GM23338 (cell line): Measurements from ENCODE around the gene ALB. TPM values are rescaled to one million over a fixed set of nuclear protein-coding genes. Genes with fewer than 3 reads are reported as not detected.

ENCODE experiments used
- ATAC-seq: fragments of 200-7000 bp; cut with Tn5 transposase; 3 replicates; pipeline ENCODE4 v1.9.1; 2020
- DNase-seq: peaks from one replicate; pipeline ENCODE4 v3.0.0-alpha.2; 2015; ENCODE audit warnings: low spot score
- H2AFZ ChIP-seq: fragments of 200-600 bp; sonication (generic); 2 replicates; pipeline ENCODE4 v1.8.0; 2016; ENCODE audit warnings: antibody characterized with exemption, mild to moderate bottlenecking, moderate library complexity
- H3F3A ChIP-seq: fragments of 200-600 bp; sonication (generic); replicated peaks from 2 replicates; pipeline ENCODE4 v1.8.0; 2017; ENCODE audit warnings: antibody characterized with exemption, mixed run types, low read depth
- H3K27ac ChIP-seq: fragments of 200-600 bp; sonication (generic); 2 replicates; pipeline ENCODE4 v1.6.1; 2016; ENCODE audit warnings: low read depth
- H3K27me3 ChIP-seq: fragments of 200-600 bp; sonication (generic); 2 replicates; pipeline ENCODE4 v1.8.0; 2016; ENCODE audit warnings: mild to moderate bottlenecking, mixed run types, moderate library complexity; ENCODE audit not compliant: insufficient read depth
- H3K36me3 ChIP-seq: fragments of 200-600 bp; sonication (generic); 2 replicates; pipeline ENCODE4 v1.8.0; 2016; ENCODE audit warnings: mild to moderate bottlenecking; ENCODE audit not compliant: insufficient read depth
- H3K4me1 ChIP-seq: fragments of 200-600 bp; sonication (generic); 2 replicates; pipeline ENCODE4 v1.8.0; 2016; ENCODE audit warnings: mild to moderate bottlenecking, moderate library complexity; ENCODE audit not compliant: insufficient read depth
- H3K4me2 ChIP-seq: fragments of 200-600 bp; sonication (generic); 2 replicates; pipeline ENCODE4 v1.7.1; 2017; ENCODE audit warnings: mixed run types
- H3K4me3 ChIP-seq: fragments of 200-600 bp; sonication (generic); 2 replicates; pipeline ENCODE4 v1.6.1; 2016; ENCODE audit warnings: mixed run types
- H3K79me2 ChIP-seq: fragments of 200-600 bp; sonication (generic); replicated peaks from 2 replicates; pipeline ENCODE4 v1.8.0; 2017; ENCODE audit warnings: mild to moderate bottlenecking; ENCODE audit not compliant: insufficient read depth
- H3K9me2 ChIP-seq: fragments of 200-600 bp; sonication (generic); 2 replicates; pipeline ENCODE4 v1.8.0; 2017; ENCODE audit not compliant: insufficient read depth
- H4K20me1 ChIP-seq: fragments of 200-600 bp; sonication (generic); replicated peaks from 2 replicates; pipeline ENCODE4 v1.8.0; 2017; ENCODE audit warnings: mild to moderate bottlenecking; ENCODE audit not compliant: insufficient read depth
- H3K27ac Mint-ChIP-seq: 2 replicates; pipeline ENCODE4 v1.8.0; 2020; ENCODE audit warnings: inconsistent platforms, mild to moderate bottlenecking, moderate library complexity, mixed read lengths
- H3K27me3 Mint-ChIP-seq: 3 replicates; pipeline ENCODE4 v1.8.0; 2022; ENCODE audit warnings: low read depth, mild to moderate bottlenecking, moderate library complexity, mixed read lengths, inconsistent platforms; ENCODE audit not compliant: insufficient read depth, poor library complexity
- H3K36me3 Mint-ChIP-seq: 3 replicates; pipeline ENCODE4 v1.8.0; 2021; ENCODE audit warnings: low read depth, mild to moderate bottlenecking, inconsistent platforms, moderate library complexity, mixed read lengths
- H3K4me1 Mint-ChIP-seq: 3 replicates; pipeline ENCODE4 v1.8.0; 2020; ENCODE audit warnings: mild to moderate bottlenecking, inconsistent platforms, mixed read lengths
- H3K4me3 Mint-ChIP-seq: 3 replicates; pipeline ENCODE4 v1.8.0; 2021; ENCODE audit warnings: moderate library complexity, mild to moderate bottlenecking, inconsistent platforms, mixed read lengths
- H3K9me3 Mint-ChIP-seq: 3 replicates; pipeline ENCODE4 v1.8.0; 2020; ENCODE audit warnings: moderate library complexity, mild to moderate bottlenecking, inconsistent platforms, mixed read lengths
- CREB1 ChIP-seq: fragments of 250-450 bp; sonication (Bioruptor Pico); IDR thresholded peaks from 2 replicates; pipeline ENCODE4 v1.5.0; 2020; ENCODE audit warnings: low read depth, mild to moderate bottlenecking, moderate library complexity
- EZH2 ChIP-seq: fragments of 200-600 bp; sonication (generic); IDR thresholded peaks from one replicate; pipeline ENCODE4 v1.8.0; 2017; ENCODE audit warnings: antibody characterized with exemption, mild to moderate bottlenecking, low read depth; ENCODE audit not compliant: unreplicated experiment
- EZH2phosphoT487 ChIP-seq: fragments of 200-600 bp; sonication (generic); IDR thresholded peaks from one replicate; pipeline ENCODE4 v1.8.1; 2018; ENCODE audit warnings: antibody characterized with exemption; ENCODE audit not compliant: unreplicated experiment
- NANOG ChIP-seq: IDR thresholded peaks from 2 replicates; pipeline ENCODE4 v1.6.1; 2016; ENCODE audit warnings: antibody characterized with exemption, borderline replicate concordance
- POLR2AphosphoS5 ChIP-seq: IDR thresholded peaks from 2 replicates; pipeline ENCODE4 v1.6.1; 2016; ENCODE audit warnings: antibody characterized with exemption, low read depth
- STAT1 ChIP-seq: IDR thresholded peaks from one replicate; pipeline ENCODE4 v1.6.1; 2016; ENCODE audit warnings: antibody characterized with exemption; ENCODE audit not compliant: unreplicated experiment
- ZNF114 ChIP-seq: fragments of 250-450 bp; sonication (Bioruptor Pico); IDR thresholded peaks from 2 replicates; pipeline ENCODE4 v1.5.0; 2020; ENCODE audit warnings: mild to moderate bottlenecking, moderate library complexity
- ZNF331 ChIP-seq: fragments of 250-450 bp; sonication (Bioruptor Pico); IDR thresholded peaks from 2 replicates; pipeline ENCODE4 v1.5.0; 2020; ENCODE audit warnings: low read depth, mild to moderate bottlenecking, moderate library complexity
- polyA plus RNA-seq: library from polyadenylated mRNA; unstranded; fragments of >200 nt; fragmentation: Nextera tagmentation; extraction: Ambion mirVana; gene quantifications from 2 replicates; pipeline ENCODE4 v1.2.1, GENCODE V29; 2016
- total RNA-seq: library from RNA; depleted of rRNA; stranded (reverse); fragments of >200 nt; shearing (Covaris generic); gene quantifications from 2 replicates; pipeline ENCODE4 v1.2.3, GENCODE V29; 2014
- TF ChIP-seq, protein P1 (sequence below): fragments of 250-450 bp; sonication (Bioruptor Pico); IDR thresholded peaks from 2 replicates; pipeline ENCODE4 v1.5.0; 2020; ENCODE audit warnings: mild to moderate bottlenecking, moderate library complexity
- TF ChIP-seq, protein P2 (sequence below): IDR thresholded peaks from 2 replicates; pipeline ENCODE4 v1.6.1; 2016; ENCODE audit warnings: antibody characterized with exemption
- TF ChIP-seq, protein P3 (sequence below): IDR thresholded peaks from one replicate; pipeline ENCODE4 v1.6.1; 2018; ENCODE audit warnings: antibody characterized with exemption; ENCODE audit not compliant: unreplicated experiment

Gene ALB
- total and polyA plus RNA-seq, 2 experiments from 2014 or later = not detected

DNA sequence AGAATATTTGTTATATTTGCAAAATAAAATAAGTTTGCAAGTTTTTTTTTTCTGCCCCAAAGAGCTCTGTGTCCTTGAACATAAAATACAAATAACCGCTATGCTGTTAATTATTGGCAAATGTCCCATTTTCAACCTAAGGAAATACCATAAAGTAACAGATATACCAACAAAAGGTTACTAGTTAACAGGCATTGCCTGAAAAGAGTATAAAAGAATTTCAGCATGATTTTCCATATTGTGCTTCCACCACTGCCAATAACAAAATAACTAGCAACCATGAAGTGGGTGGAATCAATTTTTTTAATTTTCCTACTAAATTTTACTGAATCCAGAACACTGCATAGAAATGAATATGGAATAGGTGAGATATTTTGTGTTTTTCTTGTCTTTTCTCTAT is 31.9 kb downstream of the ALB start, which contains the start of gene AFP (continued):
- TF ChIP-seq CREB1 (no peak), STAT1 (no peak), POLR2AphosphoS5 (no peak), EZH2 (no peak)
- TF ChIP-seq, protein P1, sequence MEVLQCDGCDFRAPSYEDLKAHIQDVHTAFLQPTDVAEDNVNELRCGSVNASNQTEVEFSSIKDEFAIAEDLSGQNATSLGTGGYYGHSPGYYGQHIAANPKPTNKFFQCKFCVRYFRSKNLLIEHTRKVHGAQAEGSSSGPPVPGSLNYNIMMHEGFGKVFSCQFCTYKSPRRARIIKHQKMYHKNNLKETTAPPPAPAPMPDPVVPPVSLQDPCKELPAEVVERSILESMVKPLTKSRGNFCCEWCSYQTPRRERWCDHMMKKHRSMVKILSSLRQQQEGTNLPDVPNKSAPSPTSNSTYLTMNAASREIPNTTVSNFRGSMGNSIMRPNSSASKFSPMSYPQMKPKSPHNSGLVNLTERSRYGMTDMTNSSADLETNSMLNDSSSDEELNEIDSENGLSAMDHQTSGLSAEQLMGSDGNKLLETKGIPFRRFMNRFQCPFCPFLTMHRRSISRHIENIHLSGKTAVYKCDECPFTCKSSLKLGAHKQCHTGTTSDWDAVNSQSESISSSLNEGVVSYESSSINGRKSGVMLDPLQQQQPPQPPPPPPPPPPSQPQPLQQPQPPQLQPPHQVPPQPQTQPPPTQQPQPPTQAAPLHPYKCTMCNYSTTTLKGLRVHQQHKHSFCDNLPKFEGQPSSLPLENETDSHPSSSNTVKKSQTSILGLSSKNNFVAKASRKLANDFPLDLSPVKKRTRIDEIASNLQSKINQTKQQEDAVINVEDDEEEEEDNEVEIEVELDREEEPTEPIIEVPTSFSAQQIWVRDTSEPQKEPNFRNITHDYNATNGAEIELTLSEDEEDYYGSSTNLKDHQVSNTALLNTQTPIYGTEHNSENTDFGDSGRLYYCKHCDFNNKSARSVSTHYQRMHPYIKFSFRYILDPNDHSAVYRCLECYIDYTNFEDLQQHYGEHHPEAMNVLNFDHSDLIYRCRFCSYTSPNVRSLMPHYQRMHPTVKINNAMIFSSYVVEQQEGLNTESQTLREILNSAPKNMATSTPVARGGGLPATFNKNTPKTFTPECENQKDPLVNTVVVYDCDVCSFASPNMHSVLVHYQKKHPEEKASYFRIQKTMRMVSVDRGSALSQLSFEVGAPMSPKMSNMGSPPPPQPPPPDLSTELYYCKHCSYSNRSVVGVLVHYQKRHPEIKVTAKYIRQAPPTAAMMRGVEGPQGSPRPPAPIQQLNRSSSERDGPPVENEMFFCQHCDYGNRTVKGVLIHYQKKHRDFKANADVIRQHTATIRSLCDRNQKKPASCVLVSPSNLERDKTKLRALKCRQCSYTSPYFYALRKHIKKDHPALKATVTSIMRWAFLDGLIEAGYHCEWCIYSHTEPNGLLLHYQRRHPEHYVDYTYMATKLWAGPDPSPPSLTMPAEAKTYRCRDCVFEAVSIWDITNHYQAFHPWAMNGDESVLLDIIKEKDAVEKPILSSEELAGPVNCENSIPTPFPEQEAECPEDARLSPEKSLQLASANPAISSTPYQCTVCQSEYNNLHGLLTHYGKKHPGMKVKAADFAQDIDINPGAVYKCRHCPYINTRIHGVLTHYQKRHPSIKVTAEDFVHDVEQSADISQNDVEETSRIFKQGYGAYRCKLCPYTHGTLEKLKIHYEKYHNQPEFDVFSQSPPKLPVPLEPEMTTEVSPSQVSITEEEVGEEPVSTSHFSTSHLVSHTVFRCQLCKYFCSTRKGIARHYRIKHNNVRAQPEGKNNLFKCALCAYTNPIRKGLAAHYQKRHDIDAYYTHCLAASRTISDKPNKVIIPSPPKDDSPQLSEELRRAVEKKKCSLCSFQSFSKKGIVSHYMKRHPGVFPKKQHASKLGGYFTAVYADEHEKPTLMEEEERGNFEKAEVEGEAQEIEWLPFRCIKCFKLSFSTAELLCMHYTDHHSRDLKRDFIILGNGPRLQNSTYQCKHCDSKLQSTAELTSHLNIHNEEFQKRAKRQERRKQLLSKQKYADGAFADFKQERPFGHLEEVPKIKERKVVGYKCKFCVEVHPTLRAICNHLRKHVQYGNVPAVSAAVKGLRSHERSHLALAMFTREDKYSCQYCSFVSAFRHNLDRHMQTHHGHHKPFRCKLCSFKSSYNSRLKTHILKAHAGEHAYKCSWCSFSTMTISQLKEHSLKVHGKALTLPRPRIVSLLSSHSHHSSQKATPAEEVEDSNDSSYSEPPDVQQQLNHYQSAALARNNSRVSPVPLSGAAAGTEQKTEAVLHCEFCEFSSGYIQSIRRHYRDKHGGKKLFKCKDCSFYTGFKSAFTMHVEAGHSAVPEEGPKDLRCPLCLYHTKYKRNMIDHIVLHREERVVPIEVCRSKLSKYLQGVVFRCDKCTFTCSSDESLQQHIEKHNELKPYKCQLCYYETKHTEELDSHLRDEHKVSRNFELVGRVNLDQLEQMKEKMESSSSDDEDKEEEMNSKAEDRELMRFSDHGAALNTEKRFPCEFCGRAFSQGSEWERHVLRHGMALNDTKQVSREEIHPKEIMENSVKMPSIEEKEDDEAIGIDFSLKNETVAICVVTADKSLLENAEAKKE (CRISPR knock-in tag) = no peak
- TF ChIP-seq, protein P2, sequence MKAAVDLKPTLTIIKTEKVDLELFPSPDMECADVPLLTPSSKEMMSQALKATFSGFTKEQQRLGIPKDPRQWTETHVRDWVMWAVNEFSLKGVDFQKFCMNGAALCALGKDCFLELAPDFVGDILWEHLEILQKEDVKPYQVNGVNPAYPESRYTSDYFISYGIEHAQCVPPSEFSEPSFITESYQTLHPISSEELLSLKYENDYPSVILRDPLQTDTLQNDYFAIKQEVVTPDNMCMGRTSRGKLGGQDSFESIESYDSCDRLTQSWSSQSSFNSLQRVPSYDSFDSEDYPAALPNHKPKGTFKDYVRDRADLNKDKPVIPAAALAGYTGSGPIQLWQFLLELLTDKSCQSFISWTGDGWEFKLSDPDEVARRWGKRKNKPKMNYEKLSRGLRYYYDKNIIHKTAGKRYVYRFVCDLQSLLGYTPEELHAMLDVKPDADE = no peak

DNA sequence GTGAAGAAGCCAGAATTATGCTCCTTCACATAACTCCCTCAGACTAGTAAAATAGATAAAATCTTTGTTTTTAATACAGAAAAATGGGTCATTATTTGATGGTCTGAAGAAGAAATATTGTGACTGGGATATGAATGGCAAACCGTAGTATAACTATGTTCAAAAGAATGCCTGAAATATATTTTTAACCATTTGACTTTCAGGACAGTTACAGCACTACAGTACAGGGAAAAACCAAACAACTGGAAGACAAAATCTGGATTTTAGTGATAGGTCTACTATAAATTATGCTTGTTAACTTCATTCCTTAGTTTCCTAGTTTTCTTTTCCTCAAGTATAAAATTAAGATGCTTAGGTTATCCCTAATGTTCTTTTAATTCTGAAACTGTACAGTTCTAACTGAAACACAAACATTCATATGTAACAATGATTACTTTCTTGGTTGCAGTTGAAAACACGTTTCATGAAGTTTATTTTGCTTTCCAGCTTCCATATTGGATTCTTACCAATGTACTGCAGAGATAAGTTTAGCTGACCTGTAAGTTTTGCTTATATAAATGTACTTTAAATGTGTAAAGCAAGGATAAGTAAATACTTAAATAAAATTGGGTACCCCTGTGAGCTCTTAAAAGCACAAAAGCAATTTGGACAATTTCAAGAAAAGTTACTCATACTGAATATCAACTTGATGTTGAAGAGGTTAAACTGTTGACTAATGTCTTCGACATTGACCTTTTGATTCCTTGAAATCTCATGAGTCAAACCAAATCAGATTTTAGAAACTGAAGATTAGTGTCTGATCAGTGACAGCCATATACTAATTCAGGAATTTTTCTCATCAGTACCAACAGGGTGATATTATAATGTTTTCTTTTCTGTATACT is 32.8 kb downstream of the ALB start:
- DNase-seq (no peak), ATAC-seq (no peak)
- Mint-ChIP-seq H3K9me3 (no peaks in the 10 kb centered on the region), H3K36me3 (no peaks in the 10 kb centered on the region), H3K27ac (no peak overlapping the region), H3K4me3 (no peak overlapping the region), H3K27me3 (no peaks in the 10 kb centered on the region), H3K4me1 (no peaks in the 10 kb centered on the region)
- no peaks in the 10 kb centered on the region for H3K27me3 ChIP-seq
- H3F3A ChIP-seq = no peaks in the 10 kb centered on the region
- H3K79me2 ChIP-seq = no peaks in the 10 kb centered on the region
- H3K4me1 ChIP-seq = no peaks in the 10 kb centered on the region
- H3K27ac ChIP-seq = no peak overlapping the region
- H2AFZ ChIP-seq = no peak overlapping the region
- H3K9me2 ChIP-seq = no peaks in the 10 kb centered on the region
- H4K20me1 ChIP-seq = no peaks in the 10 kb centered on the region
- H3K4me3 ChIP-seq = no peak overlapping the region
- no peak overlapping the region for H3K4me2 ChIP-seq
- no peaks in the 10 kb centered on the region for H3K36me3 ChIP-seq
- no peak for TF ChIP-seq ZNF114 (CRISPR knock-in tag)
- TF ChIP-seq CREB1 = no peak
- TF ChIP-seq ZNF331 (CRISPR knock-in tag) = no peak
- TF ChIP-seq EZH2 = no peak
- no peak for TF ChIP-seq EZH2phosphoT487
- no peak for TF ChIP-seq NANOG
- TF ChIP-seq POLR2AphosphoS5 = no peak
- TF ChIP-seq STAT1 = no peak
- TF ChIP-seq, protein P3, sequence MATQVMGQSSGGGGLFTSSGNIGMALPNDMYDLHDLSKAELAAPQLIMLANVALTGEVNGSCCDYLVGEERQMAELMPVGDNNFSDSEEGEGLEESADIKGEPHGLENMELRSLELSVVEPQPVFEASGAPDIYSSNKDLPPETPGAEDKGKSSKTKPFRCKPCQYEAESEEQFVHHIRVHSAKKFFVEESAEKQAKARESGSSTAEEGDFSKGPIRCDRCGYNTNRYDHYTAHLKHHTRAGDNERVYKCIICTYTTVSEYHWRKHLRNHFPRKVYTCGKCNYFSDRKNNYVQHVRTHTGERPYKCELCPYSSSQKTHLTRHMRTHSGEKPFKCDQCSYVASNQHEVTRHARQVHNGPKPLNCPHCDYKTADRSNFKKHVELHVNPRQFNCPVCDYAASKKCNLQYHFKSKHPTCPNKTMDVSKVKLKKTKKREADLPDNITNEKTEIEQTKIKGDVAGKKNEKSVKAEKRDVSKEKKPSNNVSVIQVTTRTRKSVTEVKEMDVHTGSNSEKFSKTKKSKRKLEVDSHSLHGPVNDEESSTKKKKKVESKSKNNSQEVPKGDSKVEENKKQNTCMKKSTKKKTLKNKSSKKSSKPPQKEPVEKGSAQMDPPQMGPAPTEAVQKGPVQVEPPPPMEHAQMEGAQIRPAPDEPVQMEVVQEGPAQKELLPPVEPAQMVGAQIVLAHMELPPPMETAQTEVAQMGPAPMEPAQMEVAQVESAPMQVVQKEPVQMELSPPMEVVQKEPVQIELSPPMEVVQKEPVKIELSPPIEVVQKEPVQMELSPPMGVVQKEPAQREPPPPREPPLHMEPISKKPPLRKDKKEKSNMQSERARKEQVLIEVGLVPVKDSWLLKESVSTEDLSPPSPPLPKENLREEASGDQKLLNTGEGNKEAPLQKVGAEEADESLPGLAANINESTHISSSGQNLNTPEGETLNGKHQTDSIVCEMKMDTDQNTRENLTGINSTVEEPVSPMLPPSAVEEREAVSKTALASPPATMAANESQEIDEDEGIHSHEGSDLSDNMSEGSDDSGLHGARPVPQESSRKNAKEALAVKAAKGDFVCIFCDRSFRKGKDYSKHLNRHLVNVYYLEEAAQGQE = no peak
